ENCODE data around the gene ACAA1. TPM values are rescaled to one million over a fixed set of nuclear protein-coding genes. Genes with fewer than 3 reads are reported as not detected.
A peak's percentile ranks its signal among the peaks of the same experiment; 100 is the strongest.

The ACAA1 gene
- total and polyA plus RNA-seq, 4 donors: 220 to 410 (median 340) TPM

- H3K9me3 ChIP-seq (ENCODE audit: control insufficient read depth in 4 of 4, low read length in 3 of 4): no peaks in the 10 kb centered on the region
- no peaks in the 10 kb centered on the region for H3K27me3 ChIP-seq (ENCODE audit: control insufficient read depth in 4 of 4, insufficient read depth in 4 of 4, low read length in 3 of 4)
- whole genome bisulfite sequencing: 98% methylated on average over 4 of the region's 4 CpGs
- no peak overlapping the region for H3K27ac ChIP-seq (ENCODE audit: low read depth in 1 of 2, low read length in 2 of 2)
- no peak for TF ChIP-seq YY1 (IDR thresholded peaks at IDR 0.05)
- no peak for TF ChIP-seq EGR1 (IDR thresholded peaks at IDR 0.05; ENCODE audit: low read depth in 2 of 2)
- no peak for TF ChIP-seq ATF3 (IDR thresholded peaks at IDR 0.05)
- TF ChIP-seq SP1 (IDR thresholded peaks at IDR 0.05): no peak
- TF ChIP-seq, protein P1, sequence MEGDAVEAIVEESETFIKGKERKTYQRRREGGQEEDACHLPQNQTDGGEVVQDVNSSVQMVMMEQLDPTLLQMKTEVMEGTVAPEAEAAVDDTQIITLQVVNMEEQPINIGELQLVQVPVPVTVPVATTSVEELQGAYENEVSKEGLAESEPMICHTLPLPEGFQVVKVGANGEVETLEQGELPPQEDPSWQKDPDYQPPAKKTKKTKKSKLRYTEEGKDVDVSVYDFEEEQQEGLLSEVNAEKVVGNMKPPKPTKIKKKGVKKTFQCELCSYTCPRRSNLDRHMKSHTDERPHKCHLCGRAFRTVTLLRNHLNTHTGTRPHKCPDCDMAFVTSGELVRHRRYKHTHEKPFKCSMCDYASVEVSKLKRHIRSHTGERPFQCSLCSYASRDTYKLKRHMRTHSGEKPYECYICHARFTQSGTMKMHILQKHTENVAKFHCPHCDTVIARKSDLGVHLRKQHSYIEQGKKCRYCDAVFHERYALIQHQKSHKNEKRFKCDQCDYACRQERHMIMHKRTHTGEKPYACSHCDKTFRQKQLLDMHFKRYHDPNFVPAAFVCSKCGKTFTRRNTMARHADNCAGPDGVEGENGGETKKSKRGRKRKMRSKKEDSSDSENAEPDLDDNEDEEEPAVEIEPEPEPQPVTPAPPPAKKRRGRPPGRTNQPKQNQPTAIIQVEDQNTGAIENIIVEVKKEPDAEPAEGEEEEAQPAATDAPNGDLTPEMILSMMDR (IDR thresholded peaks at IDR 0.05; ENCODE audit: low read depth, low read length, missing input control): no peak
- no peak for TF ChIP-seq JUND (IDR thresholded peaks at IDR 0.05)
- TF ChIP-seq FOXA1 (IDR thresholded peaks at IDR 0.05): no peak
- TF ChIP-seq REST (IDR thresholded peaks at IDR 0.05): no peak
- TF ChIP-seq TAF1 (conservative IDR thresholded peaks at IDR 0.05): no peak
- no peak for TF ChIP-seq GABPA (IDR thresholded peaks at IDR 0.05 in 1 of 2, conservative IDR thresholded peaks at IDR 0.05 in 1 of 2)
- no peak for TF ChIP-seq RAD21 (IDR thresholded peaks at IDR 0.05)
- no peak for TF ChIP-seq RXRA (IDR thresholded peaks at IDR 0.05)
- TF ChIP-seq HNF4A (conservative IDR thresholded peaks at IDR 0.05): no peak
- TF ChIP-seq, protein P2, sequence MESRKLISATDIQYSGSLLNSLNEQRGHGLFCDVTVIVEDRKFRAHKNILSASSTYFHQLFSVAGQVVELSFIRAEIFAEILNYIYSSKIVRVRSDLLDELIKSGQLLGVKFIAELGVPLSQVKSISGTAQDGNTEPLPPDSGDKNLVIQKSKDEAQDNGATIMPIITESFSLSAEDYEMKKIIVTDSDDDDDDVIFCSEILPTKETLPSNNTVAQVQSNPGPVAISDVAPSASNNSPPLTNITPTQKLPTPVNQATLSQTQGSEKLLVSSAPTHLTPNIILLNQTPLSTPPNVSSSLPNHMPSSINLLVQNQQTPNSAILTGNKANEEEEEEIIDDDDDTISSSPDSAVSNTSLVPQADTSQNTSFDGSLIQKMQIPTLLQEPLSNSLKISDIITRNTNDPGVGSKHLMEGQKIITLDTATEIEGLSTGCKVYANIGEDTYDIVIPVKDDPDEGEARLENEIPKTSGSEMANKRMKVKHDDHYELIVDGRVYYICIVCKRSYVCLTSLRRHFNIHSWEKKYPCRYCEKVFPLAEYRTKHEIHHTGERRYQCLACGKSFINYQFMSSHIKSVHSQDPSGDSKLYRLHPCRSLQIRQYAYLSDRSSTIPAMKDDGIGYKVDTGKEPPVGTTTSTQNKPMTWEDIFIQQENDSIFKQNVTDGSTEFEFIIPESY (IDR thresholded peaks at IDR 0.05): no peak
- no peak for TF ChIP-seq HNF4G (IDR thresholded peaks at IDR 0.05)
- no peak for TF ChIP-seq FOXA2 (IDR thresholded peaks at IDR 0.05)
- no peaks in the 10 kb centered on the region for H3K4me1 ChIP-seq (ENCODE audit: control insufficient read depth in 4 of 4, insufficient read depth in 4 of 4, low read length in 3 of 4)
- no peak overlapping the region for H3K4me3 ChIP-seq (ENCODE audit: low read depth in 1 of 3, low read length in 3 of 3)
- H3K9ac ChIP-seq (ENCODE audit: low read depth in 1 of 2, low read length in 2 of 2): no peak overlapping the region
- peak; percentile 21 for DNase-seq (ENCODE audit: low spot score)
- no peaks in the 10 kb centered on the region for H3K36me3 ChIP-seq (ENCODE audit: control insufficient read depth in 4 of 4, insufficient read depth in 3 of 4, low read depth in 1 of 4, low read length in 3 of 4)
Measured at GRCh38 chr3:38111201-38111600, 25.7 kb downstream of the ACAA1 start.

Data from liver (tissue), 9 donors.